CD14-positive monocyte (primary cell): ENCODE data around the gene STARD13. TPM values are rescaled to one million over a fixed set of nuclear protein-coding genes. Genes with fewer than 3 reads are reported as not detected.

Experiments used
- DNase-seq, 3 donors: peaks; one replicate each; pipeline ENCODE4 v3.0.0-alpha.2; 2011 to 2022
- H2AFZ ChIP-seq: 2 replicates; pipeline ENCODE4 v1.6.0; 2012; ENCODE audit warnings: mild to moderate bottlenecking, low read depth, low read length, inconsistent platforms; ENCODE audit not compliant: insufficient read depth, poor library complexity, severe bottlenecking
- H3K27ac ChIP-seq, 2 donors: 1 replicate in 1 of 2; 2 replicates in 1 of 2; pipeline ENCODE4 v1.5.1; 2012 to 2013; ENCODE audit warnings: low read length in 2 of 2, control low read depth in 1 of 2, inconsistent platforms in 1 of 2, low read depth in 1 of 2, mild to moderate bottlenecking in 1 of 2
- H3K27me3 ChIP-seq, 2 donors: one replicate each; pipeline versions ENCODE4 v1.6.0 to v1.6.1; 2011 to 2013; ENCODE audit warnings: low read length in 2 of 2; ENCODE audit not compliant: control insufficient read depth in 2 of 2, insufficient read depth in 2 of 2
- H3K36me3 ChIP-seq, 2 donors: replicated peaks in 1 of 2; 1 replicate in 1 of 2; 2 replicates in 1 of 2; pipeline versions ENCODE4 v1.5.1 to v1.6.1; 2012 to 2013; ENCODE audit warnings: low read length in 2 of 2, control low read depth in 1 of 2, inconsistent platforms in 1 of 2, mild to moderate bottlenecking in 1 of 2; ENCODE audit not compliant: insufficient read depth in 2 of 2, control insufficient read depth in 1 of 2
- H3K4me1 ChIP-seq, 2 donors: 1 replicate in 1 of 2; 2 replicates in 1 of 2; pipeline versions ENCODE4 v1.5.1 to v1.6.1; 2012 to 2013; ENCODE audit warnings: low read length in 2 of 2, control low read depth in 1 of 2, inconsistent platforms in 1 of 2, mild to moderate bottlenecking in 1 of 2, moderate library complexity in 1 of 2; ENCODE audit not compliant: insufficient read depth in 2 of 2, control insufficient read depth in 1 of 2
- H3K4me2 ChIP-seq: replicated peaks from 2 replicates; pipeline ENCODE3; 2012; ENCODE audit warnings: low read length, moderate library complexity, mild to moderate bottlenecking; ENCODE audit not compliant: poor library complexity, severe bottlenecking; ENCODE audit errors: extremely low read depth
- H3K4me3 ChIP-seq, 3 experiments: fragments of 200-600 bp in 1 of 3; sonication (generic) in 1 of 3; replicated peaks in 1 of 3; 1 replicate in 2 of 3; 2 replicates in 1 of 3; pipeline ENCODE4 v1.5.1; 2011 to 2013; ENCODE audit warnings: low read length in 3 of 3, mild to moderate bottlenecking in 3 of 3, control low read depth in 2 of 3, low read depth in 2 of 3, inconsistent platforms in 1 of 3, moderate library complexity in 1 of 3
- H3K79me2 ChIP-seq: 2 replicates; pipeline ENCODE4 v1.6.0; 2012; ENCODE audit warnings: mild to moderate bottlenecking, control low read depth, inconsistent platforms, low read length, moderate library complexity; ENCODE audit not compliant: insufficient read depth
- H3K9ac ChIP-seq: 2 replicates; pipeline ENCODE4 v1.6.0; 2017; ENCODE audit warnings: low read length, mild to moderate bottlenecking; ENCODE audit not compliant: insufficient read depth, poor library complexity, severe bottlenecking
- H3K9me3 ChIP-seq, 2 donors: replicated peaks in 1 of 2; 1 replicate in 1 of 2; 2 replicates in 1 of 2; pipeline versions ENCODE4 v1.5.1 to v1.6.1; 2012 to 2013; ENCODE audit warnings: low read length in 2 of 2, control low read depth in 1 of 2; ENCODE audit not compliant: control insufficient read depth in 1 of 2, insufficient read depth in 1 of 2
- H4K20me1 ChIP-seq: 2 replicates; pipeline ENCODE4 v1.6.0; 2012; ENCODE audit warnings: mild to moderate bottlenecking, low read length, control low read depth, moderate library complexity; ENCODE audit not compliant: insufficient read depth
- H3K27ac Mint-ChIP-seq, 7 donors: one replicate each; pipeline ENCODE4 v1.8.0; 2020; ENCODE audit warnings: mild to moderate bottlenecking in 7 of 7, mixed read lengths in 7 of 7, moderate library complexity in 6 of 7, inconsistent platforms in 2 of 7
- H3K27me3 Mint-ChIP-seq, 3 donors: one replicate each; pipeline ENCODE4 v1.8.0; 2021 to 2022; ENCODE audit warnings: low read depth in 3 of 3, mild to moderate bottlenecking in 3 of 3, mixed read lengths in 3 of 3, moderate library complexity in 3 of 3, inconsistent platforms in 1 of 3
- H3K36me3 Mint-ChIP-seq, 2 donors: one replicate each; pipeline ENCODE4 v1.8.0; 2020; ENCODE audit warnings: mixed read lengths in 2 of 2, inconsistent platforms in 1 of 2, mild to moderate bottlenecking in 1 of 2
- H3K4me1 Mint-ChIP-seq: one replicate; pipeline ENCODE4 v1.8.0; 2020; ENCODE audit warnings: mild to moderate bottlenecking, mixed read lengths
- H3K4me3 Mint-ChIP-seq, 2 donors: one replicate each; pipeline ENCODE4 v1.8.0; 2020; ENCODE audit warnings: mild to moderate bottlenecking in 2 of 2, mixed read lengths in 2 of 2, moderate library complexity in 1 of 2
- H3K9me3 Mint-ChIP-seq, 7 donors: one replicate each; pipeline ENCODE4 v1.8.0; 2020 to 2022; ENCODE audit warnings: mixed read lengths in 7 of 7, mild to moderate bottlenecking in 6 of 7, moderate library complexity in 6 of 7, inconsistent platforms in 2 of 7
- WGBS: methylation state at CpG from one replicate; pipeline ENCODE4 v1.1.5; 2013; ENCODE audit warnings: missing lambda C conversion rate; ENCODE audit not compliant: insufficient coverage; 5-methylcytosine and 5-hydroxymethylcytosine counted together
- intact Hi-C, 2 donors: fragments of 100-400 bp; cut with micrococcal nuclease; formaldehyde crosslinking; loops; one replicate each; pipeline versions ENCODE4 v1.15.0 to v1.15.1; 2023
- polyA plus RNA-seq, 3 donors: library from polyadenylated mRNA; depleted of rRNA in 1 of 3; unstranded in 2 of 3; stranded (reverse) in 1 of 3; fragments of 300-500 nt in 2 of 3; fragments of >200 nt in 1 of 3; fragmentation: Illumina TruSeq in 2 of 3; gene quantifications; 1 replicate in 2 of 3; 2 replicates in 1 of 3; pipeline ENCODE4 v1.2.3, GENCODE V29; 2012 to 2021
- TF ChIP-seq, protein P1 (sequence below): fragments of 200-600 bp; IDR thresholded peaks from one replicate; pipeline ENCODE4 v1.8.0; 2022; ENCODE audit warnings: antibody characterized with exemption, mild to moderate bottlenecking

The STARD13 gene
- polyA plus RNA-seq, 3 donors = 0.37 to 0.69 (median 0.60) TPM

DNA sequence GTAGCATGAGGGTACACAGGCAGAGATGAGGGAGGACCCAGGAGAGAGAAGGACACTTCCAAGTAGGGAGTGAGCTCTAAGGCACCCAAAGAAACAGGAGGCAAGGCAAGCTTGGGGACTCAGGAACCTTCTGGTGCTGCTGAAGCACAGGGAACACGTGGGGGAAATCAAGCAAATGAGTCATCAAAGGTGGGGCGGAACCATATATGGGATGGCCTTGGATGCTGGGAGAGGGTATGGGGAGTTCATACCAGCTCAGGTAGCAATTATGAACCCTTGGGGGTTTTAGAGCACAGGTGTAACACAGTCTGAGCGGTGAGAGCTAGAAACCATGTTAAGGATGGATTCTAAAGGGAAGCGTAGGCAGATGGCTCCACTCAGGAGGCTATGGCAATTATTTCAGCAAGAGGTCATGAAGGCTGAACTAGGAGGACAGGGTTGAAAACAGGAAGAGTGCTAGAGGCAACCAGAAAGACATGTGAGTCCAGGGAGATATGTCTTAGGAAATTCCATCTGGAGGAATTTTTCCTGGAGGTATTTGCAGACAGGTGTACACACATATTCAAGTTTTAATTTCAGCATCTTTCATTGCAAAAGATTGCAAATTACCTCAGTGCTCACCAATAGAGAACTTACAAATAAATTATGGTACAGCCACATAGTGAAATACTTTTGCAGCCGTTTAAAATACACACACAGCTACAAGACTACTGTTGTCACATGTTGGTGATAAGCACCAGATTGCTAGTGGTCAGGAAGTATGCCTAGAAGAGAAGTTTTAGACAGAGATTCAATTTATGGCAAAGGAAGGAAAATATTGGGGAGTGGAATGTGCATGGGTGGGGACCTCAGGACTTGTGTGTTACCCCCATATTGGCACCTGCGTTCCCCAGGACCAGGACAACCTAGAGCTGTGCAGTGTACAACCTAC is 77.0 kb downstream of the STARD13 start:
- TF ChIP-seq, protein P1, sequence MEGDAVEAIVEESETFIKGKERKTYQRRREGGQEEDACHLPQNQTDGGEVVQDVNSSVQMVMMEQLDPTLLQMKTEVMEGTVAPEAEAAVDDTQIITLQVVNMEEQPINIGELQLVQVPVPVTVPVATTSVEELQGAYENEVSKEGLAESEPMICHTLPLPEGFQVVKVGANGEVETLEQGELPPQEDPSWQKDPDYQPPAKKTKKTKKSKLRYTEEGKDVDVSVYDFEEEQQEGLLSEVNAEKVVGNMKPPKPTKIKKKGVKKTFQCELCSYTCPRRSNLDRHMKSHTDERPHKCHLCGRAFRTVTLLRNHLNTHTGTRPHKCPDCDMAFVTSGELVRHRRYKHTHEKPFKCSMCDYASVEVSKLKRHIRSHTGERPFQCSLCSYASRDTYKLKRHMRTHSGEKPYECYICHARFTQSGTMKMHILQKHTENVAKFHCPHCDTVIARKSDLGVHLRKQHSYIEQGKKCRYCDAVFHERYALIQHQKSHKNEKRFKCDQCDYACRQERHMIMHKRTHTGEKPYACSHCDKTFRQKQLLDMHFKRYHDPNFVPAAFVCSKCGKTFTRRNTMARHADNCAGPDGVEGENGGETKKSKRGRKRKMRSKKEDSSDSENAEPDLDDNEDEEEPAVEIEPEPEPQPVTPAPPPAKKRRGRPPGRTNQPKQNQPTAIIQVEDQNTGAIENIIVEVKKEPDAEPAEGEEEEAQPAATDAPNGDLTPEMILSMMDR = no peak
- Histone ChIP-seq H3K9ac (no peak overlapping the region), H3K9me3 (no peaks in the 10 kb centered on the region), H3K4me1 (peaks cover 7 to 8% of the 10 kb centered on the region in 2 donors), H2AFZ (no peak overlapping the region), H3K27ac (no peak overlapping the region), H3K27me3 (no peaks in the 10 kb centered on the region), H3K79me2 (no peaks in the 10 kb centered on the region), H4K20me1 (no peaks in the 10 kb centered on the region), H3K36me3 (no peaks in the 10 kb centered on the region), H3K4me2 (no peak overlapping the region), H3K4me3 (no peak overlapping the region)
- H3K36me3 Mint-ChIP-seq = no peaks in the 10 kb centered on the region
- intact Hi-C loops = no loop called here
- H3K4me1 Mint-ChIP-seq = peaks cover 36% of the 10 kb centered on the region
- no peak for DNase-seq
- peak overlapping the region in 3 of 7 donors; percentile 41 to 58 (median 44) for H3K27ac Mint-ChIP-seq
- WGBS = 78% methylated on average over 5 of the region's 6 CpGs
- no peaks in the 10 kb centered on the region for H3K9me3 Mint-ChIP-seq
- H3K4me3 Mint-ChIP-seq = no peak overlapping the region
- H3K27me3 Mint-ChIP-seq = peaks cover 0 to 3% (median 3%) of the 10 kb centered on the region in 3 donors

DNA sequence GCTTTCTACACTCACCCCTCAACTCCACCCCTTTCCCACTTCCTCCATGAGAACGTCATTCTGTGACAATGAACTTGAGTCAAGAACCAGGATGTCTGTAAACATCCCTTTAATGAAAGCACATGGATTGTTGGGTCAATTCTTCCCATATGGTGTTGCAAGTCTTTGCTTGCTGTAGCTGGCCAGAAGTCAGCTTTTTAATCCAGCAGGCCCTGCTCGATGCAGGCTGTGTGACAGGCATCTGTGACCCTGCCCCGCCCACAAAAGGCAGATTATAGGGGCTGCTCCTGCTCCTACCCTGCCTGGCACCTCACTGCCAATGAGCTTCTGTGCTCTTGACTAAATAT is 78.0 kb downstream of the STARD13 start:
- Histone ChIP-seq H2AFZ (peak overlapping the region; percentile 54), H3K79me2 (no peaks in the 10 kb centered on the region), H3K27me3 (no peaks in the 10 kb centered on the region), H3K9ac (no peak overlapping the region), H3K9me3 (no peaks in the 10 kb centered on the region), H3K4me1 (peaks cover 7 to 8% of the 10 kb centered on the region in 2 donors), H3K4me3 (no peak overlapping the region), H3K4me2 (peak overlapping the region; percentile 17), H3K27ac (no peak overlapping the region), H3K36me3 (no peaks in the 10 kb centered on the region), H4K20me1 (no peaks in the 10 kb centered on the region)
- peaks cover 0 to 2% (median 0%) of the 10 kb centered on the region in 7 donors for H3K9me3 Mint-ChIP-seq
- H3K4me3 Mint-ChIP-seq = peak overlapping the region; percentile 25 to 74
- H3K36me3 Mint-ChIP-seq = no peaks in the 10 kb centered on the region
- WGBS = no CpG with 5 or more reads among the region's 3 CpGs
- H3K27me3 Mint-ChIP-seq = peaks cover 0 to 5% (median 3%) of the 10 kb centered on the region in 3 donors
- H3K27ac Mint-ChIP-seq = peak overlapping the region in 5 of 7 donors; percentile 21 to 76 (median 41)
- H3K4me1 Mint-ChIP-seq = peaks cover 38% of the 10 kb centered on the region
- TF ChIP-seq, protein P1 = no peak
- DNase-seq = peak; percentile 21 to 52 (median 41)
- intact Hi-C loops = no loop called here
